Upper lobe of left lung (tissue), 4 donors: ENCODE data around the gene VSTM2L.

ENCODE experiments used
- POLR2AphosphoS5 ChIP-seq, 2 donors: sonication (generic); formaldehyde crosslinking; IDR thresholded peaks; one replicate each; pipeline ENCODE4 v1.5.1; 2017; ENCODE audit warnings: antibody characterized with exemption in 2 of 2
- TF ChIP-seq, protein P1 (sequence below), 6 experiments: fragments of 450-650 bp in 4 of 6; fragments of 200-600 bp in 2 of 6; sonication (generic) in 2 of 6; IDR thresholded peaks; one replicate each; pipeline ENCODE4 v1.5.1; 2016 to 2019; ENCODE audit warnings: antibody characterized with exemption in 6 of 6

DNA sequence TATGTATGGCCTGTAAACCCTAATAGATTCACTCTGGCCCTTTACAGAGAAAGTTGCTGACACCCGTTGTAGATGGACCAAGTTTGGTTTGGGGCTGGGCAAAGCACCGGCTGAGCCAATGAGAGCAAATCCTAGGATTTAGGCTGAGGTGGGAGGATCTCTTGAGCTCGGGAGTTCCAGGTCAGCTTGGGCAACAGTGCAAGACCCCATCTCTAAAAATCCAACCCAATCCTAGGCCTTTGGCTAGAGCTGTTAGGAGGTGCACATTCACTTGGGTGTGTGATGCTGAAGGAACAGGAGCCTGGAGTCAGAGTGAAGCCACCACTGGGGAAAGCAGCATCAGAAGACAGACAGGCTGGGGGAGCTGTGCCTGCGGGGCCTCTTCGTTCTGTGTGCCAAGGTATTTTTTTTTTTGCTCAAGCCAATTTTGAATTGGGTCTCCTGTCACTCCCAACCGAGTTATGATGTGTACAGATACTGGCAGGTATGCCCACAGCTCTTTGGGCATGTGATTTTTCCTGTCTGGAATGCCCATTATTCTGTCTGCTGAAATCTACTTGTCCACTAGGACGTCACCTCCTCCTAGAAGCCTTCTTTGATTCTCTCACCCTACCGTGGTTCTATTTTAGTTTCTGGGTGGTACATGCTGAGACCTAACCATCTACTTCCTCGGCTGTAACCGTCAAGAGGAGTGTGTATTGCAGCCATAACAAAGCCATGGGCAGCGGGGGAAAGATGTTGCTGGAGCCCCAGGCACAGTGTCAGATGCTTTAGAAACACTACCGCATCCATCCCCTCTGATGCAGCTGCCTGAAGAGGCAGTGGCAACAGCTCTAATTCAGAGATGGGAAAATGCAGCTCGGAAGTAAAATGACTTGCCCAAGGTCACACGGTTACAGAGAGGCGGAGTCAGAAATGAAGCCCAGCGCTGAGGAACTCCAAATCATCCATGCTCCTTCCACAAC is 76.4 kb downstream of the VSTM2L start:
- TF ChIP-seq, protein P1, sequence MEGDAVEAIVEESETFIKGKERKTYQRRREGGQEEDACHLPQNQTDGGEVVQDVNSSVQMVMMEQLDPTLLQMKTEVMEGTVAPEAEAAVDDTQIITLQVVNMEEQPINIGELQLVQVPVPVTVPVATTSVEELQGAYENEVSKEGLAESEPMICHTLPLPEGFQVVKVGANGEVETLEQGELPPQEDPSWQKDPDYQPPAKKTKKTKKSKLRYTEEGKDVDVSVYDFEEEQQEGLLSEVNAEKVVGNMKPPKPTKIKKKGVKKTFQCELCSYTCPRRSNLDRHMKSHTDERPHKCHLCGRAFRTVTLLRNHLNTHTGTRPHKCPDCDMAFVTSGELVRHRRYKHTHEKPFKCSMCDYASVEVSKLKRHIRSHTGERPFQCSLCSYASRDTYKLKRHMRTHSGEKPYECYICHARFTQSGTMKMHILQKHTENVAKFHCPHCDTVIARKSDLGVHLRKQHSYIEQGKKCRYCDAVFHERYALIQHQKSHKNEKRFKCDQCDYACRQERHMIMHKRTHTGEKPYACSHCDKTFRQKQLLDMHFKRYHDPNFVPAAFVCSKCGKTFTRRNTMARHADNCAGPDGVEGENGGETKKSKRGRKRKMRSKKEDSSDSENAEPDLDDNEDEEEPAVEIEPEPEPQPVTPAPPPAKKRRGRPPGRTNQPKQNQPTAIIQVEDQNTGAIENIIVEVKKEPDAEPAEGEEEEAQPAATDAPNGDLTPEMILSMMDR (IDR thresholded peaks at IDR 0.05): no peak
- TF ChIP-seq POLR2AphosphoS5 (IDR thresholded peaks at IDR 0.05): no peak
